IPS DF 4.7 (cell line): Measurements from ENCODE around the gene CISH.

Source experiments
- DNase-seq: peaks from one replicate; pipeline ENCODE4 v3.0.0-alpha.2; 2013; ENCODE audit warnings: low spot score; ENCODE audit errors: extremely low read depth

CISH gene

GRCh38 chr3:50599716-50600118, 11.9 kb downstream of the CISH start:
- DNase-seq, result no peak

GRCh38 chr3:50599115-50599715, 12.4 kb downstream of the CISH start:
- no peak for DNase-seq

- DNase-seq, result no peak
Measured at GRCh38 chr3:50594253-50594785, 17.3 kb downstream of the CISH start.

GRCh38 chr3:50592568-50592967, 19.0 kb downstream of the CISH start:
- DNase-seq, result no peak

- DNase-seq, result no peak
Measured at GRCh38 chr3:50591196-50591741, 20.3 kb downstream of the CISH start.

GRCh38 chr3:50588759-50589433, 22.7 kb downstream of the CISH start:
- no peak for DNase-seq

GRCh38 chr3:50587806-50588758, 23.5 kb downstream of the CISH start:
- no peak for DNase-seq

GRCh38 chr3:50587373-50587772, 24.2 kb downstream of the CISH start:
- DNase-seq, result no peak

GRCh38 chr3:50586763-50587070, 24.9 kb downstream of the CISH start:
- no peak for DNase-seq

GRCh38 chr3:50585919-50586762, 25.4 kb downstream of the CISH start:
- DNase-seq, result no peak

- DNase-seq, result no peak
Measured at GRCh38 chr3:50584391-50584790, 27.2 kb downstream of the CISH start.

- no peak for DNase-seq
Measured at GRCh38 chr3:50583897-50584296, 27.7 kb downstream of the CISH start.

- DNase-seq, result no peak
Measured at GRCh38 chr3:50582083-50582482, 29.5 kb downstream of the CISH start.

GRCh38 chr3:50581459-50581842, 30.1 kb downstream of the CISH start:
- no peak for DNase-seq

- DNase-seq, result no peak
Measured at GRCh38 chr3:50580683-50581458, 30.7 kb downstream of the CISH start.

- DNase-seq, result no peak
Measured at GRCh38 chr3:50577348-50577747, 34.2 kb downstream of the CISH start.

GRCh38 chr3:50575372-50575771, 36.2 kb downstream of the CISH start:
- no peak for DNase-seq

- DNase-seq, result no peak
Measured at GRCh38 chr3:50574444-50574831, 37.1 kb downstream of the CISH start.

- DNase-seq, result no peak
Measured at GRCh38 chr3:50573566-50574443, 37.8 kb downstream of the CISH start.
